Measurements from ENCODE around the gene NEGR1. TPM values are rescaled to one million over a fixed set of nuclear protein-coding genes. Genes with fewer than 3 reads are reported as not detected.

NEGR1 gene
- total RNA-seq, 1 donor from 2014 or later, result 7.6 TPM

GRCh38 chr1:71796006-71796405, 486.3 kb downstream of the NEGR1 start:
- Mint-ChIP-seq H3K27ac (ENCODE audit: unreplicated experiment) (no peak overlapping the region), H3K27me3 (ENCODE audit: unreplicated experiment) (no peaks in the 10 kb centered on the region), H3K4me3 (ENCODE audit: unreplicated experiment) (no peak overlapping the region), H3K9me3 (ENCODE audit: unreplicated experiment) (no peaks in the 10 kb centered on the region), H3K4me1 (ENCODE audit: unreplicated experiment) (no peaks in the 10 kb centered on the region), H3K36me3 (ENCODE audit: unreplicated experiment) (no peaks in the 10 kb centered on the region)
- TF ChIP-seq, protein P1, sequence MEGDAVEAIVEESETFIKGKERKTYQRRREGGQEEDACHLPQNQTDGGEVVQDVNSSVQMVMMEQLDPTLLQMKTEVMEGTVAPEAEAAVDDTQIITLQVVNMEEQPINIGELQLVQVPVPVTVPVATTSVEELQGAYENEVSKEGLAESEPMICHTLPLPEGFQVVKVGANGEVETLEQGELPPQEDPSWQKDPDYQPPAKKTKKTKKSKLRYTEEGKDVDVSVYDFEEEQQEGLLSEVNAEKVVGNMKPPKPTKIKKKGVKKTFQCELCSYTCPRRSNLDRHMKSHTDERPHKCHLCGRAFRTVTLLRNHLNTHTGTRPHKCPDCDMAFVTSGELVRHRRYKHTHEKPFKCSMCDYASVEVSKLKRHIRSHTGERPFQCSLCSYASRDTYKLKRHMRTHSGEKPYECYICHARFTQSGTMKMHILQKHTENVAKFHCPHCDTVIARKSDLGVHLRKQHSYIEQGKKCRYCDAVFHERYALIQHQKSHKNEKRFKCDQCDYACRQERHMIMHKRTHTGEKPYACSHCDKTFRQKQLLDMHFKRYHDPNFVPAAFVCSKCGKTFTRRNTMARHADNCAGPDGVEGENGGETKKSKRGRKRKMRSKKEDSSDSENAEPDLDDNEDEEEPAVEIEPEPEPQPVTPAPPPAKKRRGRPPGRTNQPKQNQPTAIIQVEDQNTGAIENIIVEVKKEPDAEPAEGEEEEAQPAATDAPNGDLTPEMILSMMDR (IDR thresholded peaks at IDR 0.05), result no peak
- no peak for DNase-seq (ENCODE audit: extremely low spot score, unreplicated experiment)

DNA sequence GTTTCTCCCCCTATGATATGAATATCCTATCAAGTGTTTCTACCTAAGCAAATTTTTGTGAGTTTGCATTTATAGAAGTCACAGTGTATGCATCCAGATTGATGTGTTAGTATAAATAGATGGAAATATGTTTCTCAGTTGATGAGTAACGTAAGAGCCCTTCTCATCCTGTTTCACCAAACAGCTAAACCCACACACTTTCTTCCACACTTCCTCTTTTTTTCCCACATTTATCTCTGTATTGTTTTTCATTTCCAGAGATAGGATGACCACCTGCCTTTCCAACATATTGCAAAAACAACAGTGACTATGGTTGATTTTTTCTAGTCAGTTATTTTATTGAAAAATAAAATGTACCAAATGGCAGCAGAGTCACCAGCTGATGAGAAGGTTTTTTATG, 490.1 kb downstream of the NEGR1 start:
- Mint-ChIP-seq H3K36me3 (ENCODE audit: unreplicated experiment) (no peaks in the 10 kb centered on the region), H3K9me3 (ENCODE audit: unreplicated experiment) (no peaks in the 10 kb centered on the region), H3K4me3 (ENCODE audit: unreplicated experiment) (no peak overlapping the region), H3K4me1 (ENCODE audit: unreplicated experiment) (no peaks in the 10 kb centered on the region), H3K27ac (ENCODE audit: unreplicated experiment) (no peak overlapping the region), H3K27me3 (ENCODE audit: unreplicated experiment) (no peaks in the 10 kb centered on the region)
- TF ChIP-seq, protein P1 (IDR thresholded peaks at IDR 0.05), result no peak
- DNase-seq (ENCODE audit: extremely low spot score, unreplicated experiment), result no peak

- DNase-seq (ENCODE audit: extremely low spot score, unreplicated experiment), result no peak
- Mint-ChIP-seq H3K27me3 (ENCODE audit: unreplicated experiment) (no peaks in the 10 kb centered on the region), H3K4me3 (ENCODE audit: unreplicated experiment) (no peak overlapping the region), H3K36me3 (ENCODE audit: unreplicated experiment) (no peaks in the 10 kb centered on the region), H3K9me3 (ENCODE audit: unreplicated experiment) (no peaks in the 10 kb centered on the region), H3K4me1 (ENCODE audit: unreplicated experiment) (peaks cover 3% of the 10 kb centered on the region), H3K27ac (ENCODE audit: unreplicated experiment) (no peak overlapping the region)
- TF ChIP-seq, protein P1 (IDR thresholded peaks at IDR 0.05), result no peak
These were observed 494.2 kb downstream of the NEGR1 start for GRCh38 chr1:71788113-71788512.

GRCh38 chr1:71787699-71788098, 494.6 kb downstream of the NEGR1 start:
- Mint-ChIP-seq H3K36me3 (ENCODE audit: unreplicated experiment) (no peaks in the 10 kb centered on the region), H3K27me3 (ENCODE audit: unreplicated experiment) (no peaks in the 10 kb centered on the region), H3K27ac (ENCODE audit: unreplicated experiment) (no peak overlapping the region), H3K4me1 (ENCODE audit: unreplicated experiment) (peaks cover 3% of the 10 kb centered on the region), H3K9me3 (ENCODE audit: unreplicated experiment) (no peaks in the 10 kb centered on the region), H3K4me3 (ENCODE audit: unreplicated experiment) (no peak overlapping the region)
- TF ChIP-seq, protein P1 (IDR thresholded peaks at IDR 0.05), result no peak
- DNase-seq (ENCODE audit: extremely low spot score, unreplicated experiment), result no peak

GRCh38 chr1:71786218-71786617, 496.1 kb downstream of the NEGR1 start:
- Mint-ChIP-seq H3K36me3 (ENCODE audit: unreplicated experiment) (no peaks in the 10 kb centered on the region), H3K9me3 (ENCODE audit: unreplicated experiment) (no peaks in the 10 kb centered on the region), H3K27ac (ENCODE audit: unreplicated experiment) (no peak overlapping the region), H3K4me3 (ENCODE audit: unreplicated experiment) (no peak overlapping the region), H3K4me1 (ENCODE audit: unreplicated experiment) (peaks cover 3% of the 10 kb centered on the region), H3K27me3 (ENCODE audit: unreplicated experiment) (no peaks in the 10 kb centered on the region)
- DNase-seq (ENCODE audit: extremely low spot score, unreplicated experiment), result no peak
- TF ChIP-seq, protein P1 (IDR thresholded peaks at IDR 0.05), result no peak
